Smooth muscle cell (in vitro differentiated cells): Measurements from ENCODE around the gene H6PD. TPM values are rescaled to one million over a fixed set of nuclear protein-coding genes. Genes with fewer than 3 reads are reported as not detected.

Experiments
- DNase-seq: peaks from one replicate; lab custom pipeline; 2025; ENCODE audit not compliant: unreplicated experiment; lab: John Stamatoyannopoulos, UW
- H2AFZ ChIP-seq: fragments of 200-600 bp; sonication (generic); 2 replicates; pipeline ENCODE4 v1.6.0; 2016; ENCODE audit warnings: antibody characterized with exemption, low read depth, mild to moderate bottlenecking
- H3F3A ChIP-seq: fragments of 200-600 bp; sonication (generic); 2 replicates; pipeline ENCODE4 v1.6.0; 2017; ENCODE audit warnings: antibody characterized with exemption, low read depth
- H3K27ac ChIP-seq: fragments of 200-600 bp; sonication (generic); 2 replicates; pipeline ENCODE4 v1.5.1; 2016; ENCODE audit warnings: low read depth, mild to moderate bottlenecking
- H3K27me3 ChIP-seq: fragments of 200-600 bp; sonication (generic); 2 replicates; pipeline ENCODE4 v1.6.1; 2016; ENCODE audit warnings: low read depth, mild to moderate bottlenecking
- H3K36me3 ChIP-seq: fragments of 200-600 bp; sonication (generic); 2 replicates; pipeline ENCODE4 v1.5.1; 2016; ENCODE audit warnings: low read depth
- H3K4me1 ChIP-seq: fragments of 200-600 bp; sonication (generic); 2 replicates; pipeline ENCODE4 v1.5.1; 2016; ENCODE audit warnings: low read depth
- H3K4me2 ChIP-seq: fragments of 200-600 bp; sonication (generic); 2 replicates; pipeline ENCODE4 v1.6.0; 2016; ENCODE audit warnings: mild to moderate bottlenecking
- H3K4me3 ChIP-seq: fragments of 200-600 bp; sonication (generic); 2 replicates; pipeline ENCODE4 v1.5.1; 2016; ENCODE audit warnings: mild to moderate bottlenecking
- H3K79me2 ChIP-seq: fragments of 200-600 bp; sonication (generic); 2 replicates; pipeline ENCODE4 v1.6.0; 2016; ENCODE audit warnings: low read depth, mild to moderate bottlenecking
- H3K9ac ChIP-seq: fragments of 200-600 bp; sonication (generic); 2 replicates; pipeline ENCODE4 v1.6.0; 2016; ENCODE audit warnings: low read depth
- H3K9me3 ChIP-seq: fragments of 200-600 bp; sonication (generic); replicated peaks from 2 replicates; pipeline ENCODE4 v1.5.1; 2016; ENCODE audit warnings: low read depth
- H4K20me1 ChIP-seq: fragments of 200-600 bp; sonication (generic); 2 replicates; pipeline ENCODE4 v1.6.0; 2016; ENCODE audit warnings: low read depth
- CTCF ChIP-seq: fragments of 200-600 bp; sonication (generic); IDR thresholded peaks from 2 replicates; pipeline ENCODE4 v1.5.1; 2017; ENCODE audit warnings: borderline replicate concordance, mild to moderate bottlenecking, antibody characterized with exemption; ENCODE audit not compliant: insufficient read depth, poor library complexity, severe bottlenecking
- WGBS: methylation state at CpG from one replicate; pipeline ENCODE4 v1.1.7; 2016; ENCODE audit warnings: low lambda C conversion rate; 5-methylcytosine and 5-hydroxymethylcytosine counted together
- polyA plus RNA-seq: library from polyadenylated mRNA; unstranded; fragments of >200 nt; fragmentation: Nextera tagmentation; extraction: Ambion mirVana; gene quantifications from 2 replicates; pipeline ENCODE4 v1.2.1, GENCODE V29; 2016
- total RNA-seq: library from RNA; depleted of rRNA; stranded (reverse); fragments of >200 nt; gene quantifications from 2 replicates; pipeline ENCODE4 v1.2.3, GENCODE V29; 2014

H6PD gene
- total and polyA plus RNA-seq, 2 experiments from 2014 or later, result 15.1 to 15.3 TPM

- Histone ChIP-seq H4K20me1 (peaks cover 97% of the 10 kb centered on the region), H3K27ac (peak overlapping the region; percentile 93), H3K36me3 (no peaks in the 10 kb centered on the region), H3K79me2 (peaks cover 91% of the 10 kb centered on the region), H3K9me3 (no peaks in the 10 kb centered on the region), H3K4me3 (no peak overlapping the region), H3K27me3 (no peaks in the 10 kb centered on the region), H3K4me2 (peak overlapping the region; percentile 80), H2AFZ (no peak overlapping the region), H3K4me1 (peaks cover 32% of the 10 kb centered on the region), H3F3A (peaks cover 29% of the 10 kb centered on the region), H3K9ac (peak overlapping the region; percentile 84)
- 65% methylated on average over 21 of the region's 21 CpGs for WGBS
- TF ChIP-seq CTCF, result no peak
- DNase-seq, result no peak
Observed at GRCh38 chr1:9319789-9320519, 85.4 kb downstream of the H6PD start.

Other genes with a start within 250 kb of the H6PD start
- not detected in 2 replicates for gene SLC2A7, start 208.4 kb upstream of the H6PD start, total RNA-seq
- not detected in 2 replicates for gene SLC2A7, start 208.4 kb upstream of the H6PD start, polyA plus RNA-seq
- gene SLC2A5, start 165.1 kb upstream of the H6PD start, total RNA-seq, result 0.04 and 0.09 TPM in 2 replicates
- not detected in 2 replicates for gene SLC2A5, start 165.1 kb upstream of the H6PD start, polyA plus RNA-seq
- gene GPR157, start 105.7 kb upstream of the H6PD start, total RNA-seq, result 2.8 and 4.4 TPM in 2 replicates
- 1.6 and 2.7 TPM in 2 replicates for gene GPR157, start 105.7 kb upstream of the H6PD start, polyA plus RNA-seq
- 27.6 and 38.0 TPM in 2 replicates for gene SPSB1, start 58.1 kb downstream of the H6PD start, total RNA-seq
- 37.0 and 44.5 TPM in 2 replicates for gene SPSB1, start 58.1 kb downstream of the H6PD start, polyA plus RNA-seq